ENCODE data around the gene UNC45A. TPM values are rescaled to one million over a fixed set of nuclear protein-coding genes. Genes with fewer than 3 reads are reported as not detected.

UNC45A gene
- total RNA-seq, 1 experiment from 2014 or later, result 84.4 TPM

DNA sequence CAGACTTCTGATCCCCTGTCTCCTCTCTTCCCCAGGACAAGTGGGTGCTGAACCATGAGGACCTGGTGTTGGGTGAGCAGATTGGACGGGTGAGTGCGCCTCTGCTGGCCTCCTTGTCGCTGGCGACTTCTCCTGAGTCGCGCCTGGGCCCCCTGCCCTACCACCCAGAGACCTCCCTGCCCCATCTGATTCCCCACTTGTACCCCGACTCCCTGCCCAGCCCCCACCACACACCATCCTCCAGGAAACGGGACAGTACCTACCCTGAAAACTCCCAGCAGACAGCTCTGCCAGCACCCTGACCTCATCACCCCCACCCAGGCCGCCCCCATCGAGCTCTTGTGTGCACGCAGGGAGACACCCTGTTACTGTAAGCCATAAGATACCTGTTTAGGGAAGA is 43.1 kb upstream of the UNC45A start:
- intact Hi-C loops (cut with micrococcal nuclease; ENCODE audit: unreplicated experiment), result no loop called here
- TF ChIP-seq TCF7L2 (IDR thresholded peaks at IDR 0.05; ENCODE audit: low read depth, low read length), result no peak
- TF ChIP-seq, protein P1, sequence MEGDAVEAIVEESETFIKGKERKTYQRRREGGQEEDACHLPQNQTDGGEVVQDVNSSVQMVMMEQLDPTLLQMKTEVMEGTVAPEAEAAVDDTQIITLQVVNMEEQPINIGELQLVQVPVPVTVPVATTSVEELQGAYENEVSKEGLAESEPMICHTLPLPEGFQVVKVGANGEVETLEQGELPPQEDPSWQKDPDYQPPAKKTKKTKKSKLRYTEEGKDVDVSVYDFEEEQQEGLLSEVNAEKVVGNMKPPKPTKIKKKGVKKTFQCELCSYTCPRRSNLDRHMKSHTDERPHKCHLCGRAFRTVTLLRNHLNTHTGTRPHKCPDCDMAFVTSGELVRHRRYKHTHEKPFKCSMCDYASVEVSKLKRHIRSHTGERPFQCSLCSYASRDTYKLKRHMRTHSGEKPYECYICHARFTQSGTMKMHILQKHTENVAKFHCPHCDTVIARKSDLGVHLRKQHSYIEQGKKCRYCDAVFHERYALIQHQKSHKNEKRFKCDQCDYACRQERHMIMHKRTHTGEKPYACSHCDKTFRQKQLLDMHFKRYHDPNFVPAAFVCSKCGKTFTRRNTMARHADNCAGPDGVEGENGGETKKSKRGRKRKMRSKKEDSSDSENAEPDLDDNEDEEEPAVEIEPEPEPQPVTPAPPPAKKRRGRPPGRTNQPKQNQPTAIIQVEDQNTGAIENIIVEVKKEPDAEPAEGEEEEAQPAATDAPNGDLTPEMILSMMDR (IDR thresholded peaks at IDR 0.05), result no peak
- no peak for TF ChIP-seq POLR2AphosphoS5 (IDR thresholded peaks at IDR 0.05; ENCODE audit: low read depth, low read length)
- TF ChIP-seq SIN3A (IDR thresholded peaks at IDR 0.05; ENCODE audit: borderline replicate concordance, insufficient read depth, low read depth, low read length), result no peak
- no peak for TF ChIP-seq REST (IDR thresholded peaks at IDR 0.05; ENCODE audit: insufficient read depth in 1 of 2, low read depth in 2 of 2, low read length in 1 of 2)
- ChIA-PET POLR2A (no interaction called here), CTCF (no interaction called here)
- in situ Hi-C loops (cut with HindIII; ENCODE audit: low pct_unique_long_range_greater_than_20kb, low sequenced_read_pairs), result no loop called here
- no TSS peak for BruUV-seq (replicated peaks)
- Histone ChIP-seq H3K4me3 (ENCODE audit: low read depth in 2 of 2, low read length in 2 of 2) (no peak overlapping the region), H3K27ac (ENCODE audit: low read length) (no peak overlapping the region), H3K9me3 (ENCODE audit: control insufficient read depth, insufficient read depth, low read depth, low read length) (no peaks in the 10 kb centered on the region), H3K27me3 (ENCODE audit: control insufficient read depth, insufficient read depth, low read length) (no peaks in the 10 kb centered on the region), H3K36me3 (ENCODE audit: control insufficient read depth, insufficient read depth, low read length) (no peaks in the 10 kb centered on the region; the same call in 1 of the 2 replicates), H3K4me1 (ENCODE audit: control insufficient read depth, insufficient read depth, low read length) (no peaks in the 10 kb centered on the region)
- ATAC-seq (no peak), DNase-seq (ENCODE audit: low read depth, low spot score) (no peak)

DNA sequence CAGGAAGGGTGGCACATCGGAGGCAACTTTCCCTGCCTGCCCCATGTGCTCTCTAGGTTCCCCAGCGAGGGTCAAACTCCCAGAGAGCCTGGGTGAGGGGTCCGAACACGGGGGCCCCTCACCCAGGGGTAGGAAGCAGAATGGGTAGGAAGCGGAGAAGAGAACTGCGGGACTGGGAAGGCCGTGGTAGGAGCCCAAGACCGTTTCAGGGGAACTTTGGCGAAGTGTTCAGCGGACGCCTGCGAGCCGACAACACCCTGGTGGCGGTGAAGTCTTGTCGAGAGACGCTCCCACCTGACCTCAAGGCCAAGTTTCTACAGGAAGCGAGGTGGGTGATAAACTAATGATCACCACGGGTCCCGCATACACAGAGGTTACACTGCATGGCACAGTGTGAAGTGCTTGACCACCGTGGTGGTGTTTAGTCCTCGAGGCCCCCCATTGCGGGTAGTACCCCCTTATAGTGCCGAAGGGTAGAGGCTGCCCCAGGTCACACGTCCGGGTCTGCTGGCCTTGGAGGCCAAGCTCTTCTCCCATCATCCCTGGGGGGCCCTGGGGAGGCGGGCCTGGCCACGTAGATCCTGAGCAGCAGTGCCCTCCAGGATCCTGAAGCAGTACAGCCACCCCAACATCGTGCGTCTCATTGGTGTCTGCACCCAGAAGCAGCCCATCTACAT is 42.4 kb upstream of the UNC45A start:
- Histone ChIP-seq H3K36me3 (ENCODE audit: control insufficient read depth, insufficient read depth, low read length) (no peaks in the 10 kb centered on the region; the same call in 1 of the 2 replicates), H3K27me3 (ENCODE audit: control insufficient read depth, insufficient read depth, low read length) (no peaks in the 10 kb centered on the region), H3K4me1 (ENCODE audit: control insufficient read depth, insufficient read depth, low read length) (no peaks in the 10 kb centered on the region), H3K27ac (ENCODE audit: low read length) (no peak overlapping the region), H3K4me3 (ENCODE audit: low read depth in 2 of 2, low read length in 2 of 2) (no peak overlapping the region), H3K9me3 (ENCODE audit: control insufficient read depth, insufficient read depth, low read depth, low read length) (no peaks in the 10 kb centered on the region)
- CTCF ChIA-PET, result interaction anchor here (0.6 kb wide), 1 partner anchor 177 kb away, joined by 3 read pairs; no protein-coding TSS in a partner anchor
- ATAC-seq (no peak), DNase-seq (ENCODE audit: low read depth, low spot score) (no peak)
- POLR2A ChIA-PET, result no interaction called here
- TF ChIP-seq REST (IDR thresholded peaks at IDR 0.05; ENCODE audit: insufficient read depth in 1 of 2, low read depth in 2 of 2, low read length in 1 of 2) (no peak), SIN3A (IDR thresholded peaks at IDR 0.05; ENCODE audit: borderline replicate concordance, insufficient read depth, low read depth, low read length) (no peak), TCF7L2 (IDR thresholded peaks at IDR 0.05; ENCODE audit: low read depth, low read length) (no peak)
- TF ChIP-seq, protein P1 (IDR thresholded peaks at IDR 0.05), result no peak
- in situ Hi-C loops (cut with HindIII; ENCODE audit: low pct_unique_long_range_greater_than_20kb, low sequenced_read_pairs) (no loop called here), intact Hi-C loops (cut with micrococcal nuclease; ENCODE audit: unreplicated experiment) (no loop called here)
- BruUV-seq (replicated peaks), result no TSS peak

All from Panc1 (cell line).